ENCODE results near the gene CXCL17.
A peak's percentile ranks its signal among the peaks of the same experiment; 100 is the strongest.

Gene CXCL17

GRCh38 chr19:42423462-42424344 lies 19.0 kb downstream of the CXCL17 start:
- DNase-seq (ENCODE audit: low read depth), result peak; percentile 95

GRCh38 chr19:42422901-42423461 lies 19.8 kb downstream of the CXCL17 start:
- no peak for DNase-seq (ENCODE audit: low read depth)

GRCh38 chr19:42422092-42422900 lies 20.4 kb downstream of the CXCL17 start:
- DNase-seq (ENCODE audit: low read depth), result no peak

- DNase-seq (ENCODE audit: low read depth), result peak; percentile 42
Measured at GRCh38 chr19:42421591-42422031, 21.1 kb downstream of the CXCL17 start.

- no peak for DNase-seq (ENCODE audit: low read depth)
Measured at GRCh38 chr19:42421101-42421500, 21.6 kb downstream of the CXCL17 start.

GRCh38 chr19:42420055-42420544 lies 22.6 kb downstream of the CXCL17 start:
- peak; percentile 56 for DNase-seq (ENCODE audit: low read depth)

- DNase-seq (ENCODE audit: low read depth), result no peak
Measured at GRCh38 chr19:42419309-42419708, 23.4 kb downstream of the CXCL17 start.

- DNase-seq (ENCODE audit: low read depth), result no peak
Measured at GRCh38 chr19:42412661-42413076, 30.1 kb downstream of the CXCL17 start.

GRCh38 chr19:42412227-42412626 lies 30.5 kb downstream of the CXCL17 start:
- DNase-seq (ENCODE audit: low read depth), result no peak

GRCh38 chr19:42411581-42412178 lies 31.1 kb downstream of the CXCL17 start:
- no peak for DNase-seq (ENCODE audit: low read depth)

- DNase-seq (ENCODE audit: low read depth), result no peak
Measured at GRCh38 chr19:42410371-42410770, 32.4 kb downstream of the CXCL17 start.

GRCh38 chr19:42409477-42409876 lies 33.3 kb downstream of the CXCL17 start:
- DNase-seq (ENCODE audit: low read depth), result no peak

- DNase-seq (ENCODE audit: low read depth), result no peak
Measured at GRCh38 chr19:42407816-42408175, 35.0 kb downstream of the CXCL17 start.

- no peak for DNase-seq (ENCODE audit: low read depth)
Measured at GRCh38 chr19:42407085-42407815, 35.5 kb downstream of the CXCL17 start.

GRCh38 chr19:42406111-42406510 lies 36.6 kb downstream of the CXCL17 start:
- no peak for DNase-seq (ENCODE audit: low read depth)

- DNase-seq (ENCODE audit: low read depth), result no peak
Measured at GRCh38 chr19:42403586-42403985, 39.2 kb downstream of the CXCL17 start.

GRCh38 chr19:42402376-42403116 lies 40.2 kb downstream of the CXCL17 start:
- DNase-seq (ENCODE audit: low read depth), result no peak

- peak; percentile 58 for DNase-seq (ENCODE audit: low read depth)
Measured at GRCh38 chr19:42401365-42402303, 41.1 kb downstream of the CXCL17 start.

GRCh38 chr19:42400404-42400803 lies 42.3 kb downstream of the CXCL17 start:
- DNase-seq (ENCODE audit: low read depth), result no peak

Measured in amniotic epithelial cell (primary cell).